ENCODE results near the gene KRTAP9-8.
"Not testable (repeated sequence)": the region's sequence is repeated elsewhere in the genome, so short reads cannot be mapped to it uniquely, and the experiment has no call there.

KRTAP9-8 gene, protein sequence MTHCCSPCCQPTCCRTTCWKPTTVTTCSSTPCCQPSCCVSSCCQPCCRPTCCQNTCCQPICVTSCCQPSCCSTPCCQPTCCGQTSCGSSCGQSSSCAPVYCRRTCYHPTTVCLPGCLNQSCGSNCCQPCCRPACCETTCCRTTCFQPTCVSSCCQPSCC

DNA sequence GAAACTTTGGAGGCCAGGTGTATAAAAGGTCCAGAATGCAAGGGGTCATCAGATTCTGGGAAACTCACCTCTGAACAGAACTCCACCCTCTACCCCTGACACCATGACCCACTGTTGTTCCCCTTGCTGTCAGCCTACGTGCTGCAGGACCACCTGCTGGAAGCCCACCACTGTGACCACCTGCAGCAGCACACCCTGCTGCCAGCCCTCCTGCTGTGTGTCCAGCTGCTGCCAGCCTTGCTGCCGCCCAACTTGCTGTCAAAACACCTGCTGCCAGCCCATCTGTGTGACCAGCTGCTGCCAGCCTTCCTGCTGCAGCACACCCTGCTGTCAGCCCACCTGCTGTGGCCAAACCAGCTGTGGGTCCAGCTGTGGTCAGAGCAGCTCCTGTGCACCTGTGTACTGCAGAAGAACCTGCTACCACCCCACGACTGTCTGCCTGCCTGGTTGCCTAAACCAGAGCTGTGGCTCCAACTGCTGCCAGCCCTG is at the start of gene KRTAP9-8:
KRTAP9-8 (plus strand) TSS at position 51 of the 489 bp plus-strand sequence; CDS start at position 104, 53 bp downstream.
- not testable (repeated sequence) for DNase-seq

DNA sequence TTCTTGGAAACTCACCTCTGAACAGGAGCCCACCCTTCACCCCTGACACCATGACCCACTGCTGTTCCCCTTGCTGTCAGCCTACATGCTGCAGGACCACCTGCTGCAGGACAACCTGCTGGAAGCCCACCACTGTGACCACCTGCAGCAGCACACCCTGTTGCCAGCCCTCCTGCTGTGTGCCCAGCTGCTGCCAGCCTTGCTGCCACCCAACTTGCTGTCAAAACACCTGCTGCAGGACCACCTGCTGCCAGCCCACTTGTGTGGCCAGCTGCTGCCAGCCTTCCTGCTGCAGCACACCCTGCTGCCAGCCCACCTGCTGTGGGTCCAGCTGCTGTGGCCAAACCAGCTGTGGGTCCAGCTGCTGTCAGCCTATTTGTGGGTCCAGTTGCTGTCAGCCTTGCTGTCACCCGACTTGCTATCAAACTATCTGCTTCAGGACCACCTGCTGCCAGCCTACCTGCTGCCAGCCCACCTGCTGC is 47.9 kb upstream of the KRTAP9-8 start, which contains the start of gene KRTAP9-1:
KRTAP9-1 (plus strand) TSS at position 51 of the 482 bp plus-strand sequence; CDS start at position 51, 0 bp downstream.
- DNase-seq: not testable (repeated sequence)

DNA sequence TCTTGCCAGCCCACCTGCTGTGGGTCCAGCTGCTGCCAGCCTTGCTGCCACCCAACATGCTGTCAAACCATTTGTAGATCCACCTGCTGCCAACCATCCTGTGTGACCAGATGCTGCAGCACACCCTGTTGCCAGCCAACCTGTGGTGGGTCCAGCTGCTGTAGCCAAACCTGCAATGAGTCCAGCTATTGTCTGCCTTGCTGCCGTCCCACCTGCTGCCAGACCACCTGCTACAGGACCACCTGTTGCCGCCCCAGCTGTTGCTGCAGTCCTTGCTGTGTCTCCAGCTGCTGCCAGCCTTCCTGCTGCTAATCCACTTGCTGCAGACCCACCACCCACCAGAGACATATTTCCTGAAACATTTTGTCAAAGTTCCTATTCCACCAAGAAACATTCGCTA is 47.5 kb upstream of the KRTAP9-8 start:
- DNase-seq: no peak

DNA sequence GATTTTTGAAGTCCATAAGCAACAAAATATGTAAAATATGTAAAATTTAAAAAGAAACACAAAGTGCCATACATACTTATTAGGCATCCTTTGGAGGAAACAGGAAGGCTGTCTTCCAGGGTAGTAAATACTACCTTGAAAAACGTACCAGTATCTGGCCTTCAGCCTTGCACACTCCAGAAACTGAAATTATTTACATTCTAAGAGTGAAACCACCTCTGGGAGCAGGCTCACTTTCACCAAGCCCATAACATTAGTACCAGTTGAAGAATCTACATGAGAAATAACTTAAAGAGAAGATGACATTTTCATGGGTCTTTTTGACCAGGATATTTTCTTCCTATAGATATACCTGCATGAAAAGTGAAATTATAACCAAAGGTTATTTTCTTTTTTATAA is 41.7 kb upstream of the KRTAP9-8 start:
- no peak for DNase-seq

DNA sequence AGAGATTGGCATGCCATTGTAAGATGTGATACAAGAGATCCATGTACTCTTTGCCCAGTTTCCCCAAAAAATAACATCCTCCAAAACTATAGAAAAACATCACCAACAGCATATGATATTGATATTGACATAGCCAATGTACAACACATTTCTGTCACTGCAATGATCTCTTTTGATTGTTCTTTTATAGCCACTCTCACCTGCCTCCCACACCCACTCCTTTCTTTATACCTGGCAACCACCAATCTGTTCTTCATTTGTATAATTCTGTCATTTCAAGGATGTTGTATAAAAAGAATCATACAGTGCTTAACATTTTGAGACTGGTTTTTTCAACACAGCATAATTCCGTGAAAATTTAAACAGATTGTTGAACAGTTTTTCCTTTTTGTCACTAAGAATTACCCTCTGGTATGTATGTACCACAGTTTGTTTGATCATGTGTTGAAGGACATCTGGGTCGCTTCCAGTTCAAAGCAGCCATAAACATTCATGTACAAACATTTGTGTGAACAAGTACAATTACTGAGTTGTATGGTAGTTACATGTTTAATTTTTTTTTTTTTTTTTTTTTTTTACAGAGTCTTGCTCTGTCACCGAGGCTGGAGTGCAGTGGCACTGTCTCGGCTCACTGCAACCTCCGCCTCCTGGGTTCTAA is 38.2 kb upstream of the KRTAP9-8 start:
- no peak for DNase-seq

DNA sequence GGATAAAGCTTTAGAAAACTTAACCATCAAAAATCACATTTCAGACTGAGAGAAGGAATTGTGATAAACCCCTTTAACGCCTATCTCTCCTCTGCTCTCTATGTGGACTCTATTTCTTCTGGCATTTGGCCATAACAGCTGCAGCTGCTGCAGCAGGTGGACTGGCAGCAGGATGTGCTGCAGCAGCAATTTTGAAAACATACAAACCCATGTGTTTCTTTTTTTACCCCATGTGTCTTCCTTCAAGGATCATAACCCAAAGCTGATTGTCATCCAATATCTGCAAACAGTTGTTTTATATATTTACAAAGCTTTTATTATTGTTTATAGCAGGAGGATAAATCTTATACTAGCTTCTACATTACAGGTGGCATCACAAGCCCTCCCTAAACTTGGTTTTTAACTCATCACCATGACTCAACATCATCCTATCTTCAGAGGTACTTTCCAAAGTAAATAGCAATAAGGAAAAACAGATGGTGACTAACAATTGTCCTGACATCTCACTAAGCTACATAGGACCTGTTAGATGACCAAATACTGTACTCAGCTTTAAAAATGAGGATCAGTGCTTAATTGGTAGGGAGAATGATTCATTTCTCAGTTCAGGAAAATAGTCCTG is 25.8 kb upstream of the KRTAP9-8 start:
- DNase-seq: no peak

DNA sequence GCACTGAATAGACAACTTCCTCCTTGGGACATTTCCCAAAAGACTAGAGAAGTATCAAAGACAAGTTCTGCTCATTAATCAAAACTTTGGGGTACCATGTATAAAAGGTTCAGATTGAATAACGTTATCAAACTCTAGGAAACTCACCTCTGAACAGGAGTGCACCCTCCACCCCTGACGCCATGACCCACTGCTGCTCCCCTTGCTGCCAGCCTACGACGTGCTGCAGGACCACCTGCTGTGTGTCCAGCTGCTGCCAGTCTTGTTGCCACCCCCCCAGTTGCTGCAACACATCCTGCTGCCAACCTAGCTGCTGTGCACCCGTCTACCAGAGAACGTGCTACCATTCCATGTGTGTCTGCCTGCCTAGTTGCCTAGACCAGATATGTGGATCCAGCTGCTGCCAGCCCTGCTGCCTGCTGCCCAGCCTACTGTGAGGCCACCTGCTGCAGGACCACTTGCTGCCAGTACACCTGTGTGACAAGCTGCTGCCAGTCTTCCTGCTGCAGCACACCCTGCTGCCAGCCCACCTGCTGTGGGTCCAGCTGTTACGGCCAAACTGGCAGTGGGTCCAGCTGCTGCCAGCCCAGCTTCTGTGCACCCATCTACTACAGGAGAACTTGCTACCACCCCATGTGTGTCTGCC is 25.2 kb upstream of the KRTAP9-8 start:
- no peak for DNase-seq

DNA sequence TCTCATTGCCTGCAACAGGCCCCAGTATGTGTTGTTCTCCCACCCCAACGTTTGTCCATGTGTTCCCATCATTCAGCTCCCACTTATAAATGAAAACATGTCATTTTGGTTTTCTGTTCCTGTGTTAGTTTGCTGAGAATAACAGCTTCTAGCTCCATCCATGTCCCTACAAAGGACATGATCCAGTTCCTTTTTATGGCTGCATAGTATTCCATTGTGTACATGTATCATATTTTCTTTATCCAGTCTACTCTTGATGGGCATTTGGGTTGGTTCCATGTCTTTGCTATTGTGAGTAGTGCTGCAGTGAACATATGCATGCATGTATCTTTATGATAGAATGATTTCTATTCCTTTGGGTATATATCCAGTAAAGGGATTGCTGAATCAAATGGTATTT is 22.1 kb upstream of the KRTAP9-8 start:
- DNase-seq: no peak

DNA sequence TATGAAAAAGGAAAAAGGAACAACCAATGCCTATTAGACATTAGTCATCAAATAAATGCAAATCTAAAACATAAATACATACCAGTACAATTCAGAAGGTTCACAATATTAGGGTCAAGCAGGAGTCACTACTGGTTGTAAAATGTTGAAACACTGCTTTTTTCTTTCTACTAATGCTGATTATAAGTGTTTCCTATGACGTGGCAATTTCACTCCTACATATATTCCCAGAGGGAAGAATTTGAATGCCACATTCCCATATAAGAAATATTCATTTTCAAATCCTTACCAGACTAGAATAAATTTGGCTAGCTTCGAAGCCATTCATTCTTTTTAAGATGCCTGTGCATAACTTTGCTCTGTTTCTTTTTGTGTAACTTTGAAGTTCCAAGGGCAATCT is 14.0 kb upstream of the KRTAP9-8 start:
- no peak for DNase-seq

DNA sequence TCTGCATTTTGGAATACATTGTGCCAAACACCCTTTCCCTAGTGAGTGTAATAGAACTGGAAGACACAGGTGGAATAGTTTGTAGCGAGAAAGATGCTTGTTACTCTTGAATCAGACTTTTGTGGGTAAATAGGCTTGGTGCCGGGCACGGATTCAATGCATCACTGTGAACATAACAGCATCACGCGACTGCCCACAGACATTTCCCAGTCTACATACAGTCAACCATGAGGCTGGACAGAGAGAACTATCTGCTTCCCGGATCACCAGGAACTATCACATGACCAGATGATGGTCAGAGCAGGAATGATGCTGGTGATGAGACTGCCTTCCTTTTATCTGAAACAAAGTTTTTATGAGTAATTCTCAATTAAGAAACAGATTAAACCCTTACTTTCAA is 11.7 kb upstream of the KRTAP9-8 start:
- DNase-seq: no peak

DNA sequence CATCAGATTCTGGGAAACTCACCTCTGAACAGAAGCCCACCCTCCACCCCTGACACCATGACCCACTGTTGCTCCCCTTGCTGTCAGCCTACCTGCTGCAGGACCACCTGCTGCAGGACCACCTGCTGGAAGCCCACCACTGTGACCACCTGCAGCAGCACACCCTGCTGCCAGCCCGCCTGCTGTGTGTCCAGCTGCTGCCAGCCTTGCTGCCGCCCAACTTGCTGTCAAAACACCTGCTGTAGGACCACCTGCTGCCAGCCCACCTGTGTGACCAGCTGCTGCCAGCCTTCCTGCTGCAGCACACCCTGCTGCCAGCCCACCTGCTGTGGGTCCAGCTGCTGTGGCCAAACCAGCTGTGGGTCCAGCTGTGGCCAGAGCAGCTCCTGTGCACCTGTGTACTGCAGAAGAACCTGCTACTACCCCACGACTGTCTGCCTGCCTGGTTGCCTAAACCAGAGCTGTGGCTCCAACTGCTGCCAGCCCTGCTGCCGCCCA is 11.2 kb upstream of the KRTAP9-8 start, which contains the start of gene KRTAP9-2:
KRTAP9-2 (plus strand) TSS at position 51 of the 498 bp plus-strand sequence; CDS start at position 58, 7 bp downstream.
- not testable (repeated sequence) for DNase-seq

DNA sequence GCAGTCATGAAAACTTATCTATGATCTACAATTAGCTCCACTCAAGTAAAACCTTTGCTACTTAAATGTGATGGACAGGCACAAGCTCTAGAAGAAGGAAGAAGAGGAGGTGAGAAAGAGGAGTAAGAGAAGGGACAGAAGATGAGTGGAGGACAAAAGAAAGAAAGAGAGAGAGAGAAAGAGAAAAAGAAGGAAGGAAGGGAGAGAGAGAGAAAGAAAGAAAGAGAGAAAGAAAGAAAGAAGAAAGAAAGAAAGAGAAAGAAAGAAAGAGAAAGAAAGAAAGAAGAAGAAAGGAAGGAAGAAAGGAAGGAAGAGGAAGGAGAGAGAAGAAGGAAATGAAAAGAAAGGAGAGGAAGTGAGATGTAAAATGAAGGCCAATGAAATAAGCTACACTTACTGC is 7.7 kb upstream of the KRTAP9-8 start:
- DNase-seq: no peak

DNA sequence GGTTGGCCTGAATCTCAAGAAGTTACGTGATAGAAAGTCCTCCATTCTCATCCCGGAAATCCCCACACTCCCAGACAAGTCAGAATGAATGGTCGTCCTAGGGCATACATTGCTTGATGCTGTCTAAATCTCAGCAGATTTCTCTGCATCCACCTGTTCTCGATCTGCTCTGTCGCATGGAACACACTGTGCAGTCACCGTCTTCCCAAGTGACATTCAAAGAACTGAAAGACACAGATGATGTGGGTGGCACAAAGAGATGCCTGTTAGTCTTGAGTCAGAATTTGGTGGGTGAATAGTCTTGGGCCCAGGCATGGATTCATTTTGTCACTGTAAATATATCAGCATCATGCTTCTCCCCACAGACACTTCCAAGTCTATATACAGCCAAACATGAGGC is 6.1 kb upstream of the KRTAP9-8 start:
- no peak for DNase-seq

DNA sequence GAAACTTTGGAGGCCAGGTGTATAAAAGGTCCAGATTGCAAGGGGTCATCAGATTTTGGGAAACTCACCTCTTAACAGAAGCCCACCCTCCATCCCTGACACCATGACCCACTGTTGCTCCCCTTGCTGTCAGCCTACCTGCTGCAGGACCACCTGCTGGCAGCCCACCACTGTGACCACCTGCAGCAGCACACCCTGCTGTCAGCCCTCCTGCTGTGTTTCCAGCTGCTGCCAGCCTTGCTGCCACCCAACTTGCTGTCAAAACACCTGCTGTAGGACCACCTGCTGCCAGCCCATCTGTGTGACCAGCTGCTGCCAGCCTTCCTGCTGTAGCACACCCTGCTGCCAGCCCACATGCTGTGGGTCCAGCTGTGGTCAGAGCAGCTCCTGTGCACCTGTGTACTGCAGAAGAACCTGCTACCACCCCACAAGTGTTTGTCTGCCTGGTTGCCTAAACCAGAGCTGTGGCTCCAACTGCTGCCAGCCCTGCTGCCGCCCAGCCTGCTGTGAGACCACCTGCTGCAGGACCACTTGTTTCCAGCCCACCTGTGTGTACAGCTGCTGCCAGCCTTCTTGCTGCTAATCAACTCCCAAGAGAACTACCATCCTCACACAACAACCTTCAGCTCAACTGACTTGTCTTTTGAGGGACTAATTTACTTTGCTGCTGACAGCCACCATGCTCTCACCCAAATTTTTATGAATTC is 5.2 kb upstream of the KRTAP9-8 start, which contains the start of gene KRTAP9-3:
KRTAP9-3 (plus strand) TSS at position 51 of the 707 bp plus-strand sequence; CDS start at position 104, 53 bp downstream.
- not testable (repeated sequence) for DNase-seq

DNA sequence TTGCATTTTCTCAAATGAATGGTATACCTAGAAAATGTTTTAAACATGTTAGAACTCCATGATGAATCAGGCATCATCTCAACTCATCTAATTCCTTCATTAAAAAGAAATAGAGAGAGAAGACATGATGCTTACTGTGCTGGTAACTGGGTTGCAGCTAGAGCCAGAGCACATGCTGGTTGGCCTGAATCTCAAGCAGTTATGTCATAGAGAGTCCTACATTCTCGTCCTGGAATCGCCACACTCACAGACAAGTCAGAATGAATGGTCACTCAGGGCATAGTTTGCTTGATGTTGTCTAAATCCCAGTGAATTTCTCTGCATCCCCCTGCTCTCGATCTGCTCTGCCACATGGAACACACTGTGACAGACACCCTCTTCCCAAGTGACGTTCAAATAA is 683 bp upstream of the KRTAP9-8 start:
- not testable (repeated sequence) for DNase-seq

DNA sequence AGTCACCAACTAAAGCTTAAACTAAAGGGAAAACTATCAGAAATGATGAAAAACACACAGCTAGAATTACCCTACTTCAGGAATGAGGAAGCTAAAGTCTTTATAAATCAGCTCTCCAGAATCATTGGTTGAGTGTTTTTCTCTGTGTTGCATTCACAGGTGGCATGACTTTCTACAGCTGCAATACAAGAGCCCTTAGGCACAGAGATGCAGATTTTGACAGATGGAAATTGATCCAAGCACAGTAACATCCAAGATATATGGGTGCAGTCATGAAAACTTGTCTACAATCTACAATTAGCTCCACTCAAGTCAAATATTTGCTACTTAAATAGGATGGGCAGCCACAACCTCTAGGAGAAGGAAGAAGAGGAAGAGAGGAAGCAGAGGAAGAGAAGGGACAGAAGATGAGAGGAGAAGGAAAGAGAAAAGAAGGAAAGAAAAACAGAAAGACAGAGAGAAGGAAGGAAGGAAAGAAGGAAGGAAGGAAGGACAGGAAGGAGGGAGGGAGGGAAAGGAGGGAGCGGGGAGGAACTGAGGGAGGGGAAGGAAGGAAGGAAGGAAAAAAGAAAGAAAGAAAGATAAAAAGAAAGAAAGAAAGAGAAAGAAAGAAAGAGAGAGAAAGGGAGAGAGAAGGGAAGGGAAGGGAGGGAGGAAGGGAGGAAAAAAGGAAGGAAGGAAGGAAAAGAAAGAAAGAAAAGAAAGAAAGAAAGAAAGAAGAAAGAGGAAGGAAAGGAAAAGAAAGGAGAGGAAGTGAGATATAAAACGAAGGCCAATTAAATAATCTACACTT is 9.4 kb downstream of the KRTAP9-8 start:
- DNase-seq: not testable (repeated sequence)

DNA sequence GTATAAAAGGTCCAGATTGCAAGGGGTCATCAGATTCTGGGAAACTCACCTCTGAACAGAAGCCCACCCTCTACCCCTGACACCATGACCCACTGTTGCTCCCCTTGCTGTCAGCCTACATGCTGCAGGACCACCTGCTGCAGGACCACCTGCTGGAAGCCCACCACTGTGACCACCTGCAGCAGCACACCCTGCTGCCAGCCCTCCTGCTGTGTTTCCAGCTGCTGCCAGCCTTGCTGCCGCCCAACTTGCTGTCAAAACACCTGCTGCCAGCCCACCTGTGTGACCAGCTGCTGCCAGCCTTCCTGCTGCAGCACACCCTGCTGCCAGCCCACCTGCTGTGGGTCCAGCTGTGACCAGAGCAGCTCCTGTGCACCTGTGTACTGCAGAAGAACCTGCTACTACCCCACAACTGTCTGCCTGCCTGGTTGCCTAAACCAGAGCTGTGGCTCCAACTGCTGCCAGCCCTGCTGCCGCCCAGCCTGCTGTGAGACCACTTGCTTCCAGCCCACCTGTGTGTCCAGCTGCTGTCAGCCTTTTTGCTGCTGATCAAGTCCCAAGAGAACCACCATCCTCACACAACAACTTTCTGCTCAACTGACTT is 11.9 kb downstream of the KRTAP9-8 start, which contains the start of gene KRTAP9-4:
KRTAP9-4 (plus strand) TSS at position 51 of the 604 bp plus-strand sequence; CDS start at position 85, 34 bp downstream.
- DNase-seq: not testable (repeated sequence)

DNA sequence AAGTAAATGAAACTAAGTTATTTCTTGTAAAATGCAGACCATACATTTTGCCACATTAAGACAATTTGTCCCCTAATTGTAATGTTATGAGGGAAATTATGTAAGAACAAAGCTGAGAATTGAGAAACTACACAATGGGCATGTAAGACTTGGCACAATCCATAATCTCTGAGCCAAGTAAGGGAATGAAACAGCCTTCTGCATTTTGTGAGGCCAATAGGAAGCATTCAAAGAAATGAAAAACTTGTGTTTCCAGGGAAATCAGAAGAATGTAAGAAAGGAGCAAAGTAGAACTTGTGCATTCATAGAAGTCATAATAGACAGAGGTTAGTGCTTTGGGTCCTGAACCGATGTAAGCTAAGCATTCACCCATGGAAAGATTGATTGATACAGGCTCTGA is 13.5 kb downstream of the KRTAP9-8 start:
- no peak for DNase-seq

DNA sequence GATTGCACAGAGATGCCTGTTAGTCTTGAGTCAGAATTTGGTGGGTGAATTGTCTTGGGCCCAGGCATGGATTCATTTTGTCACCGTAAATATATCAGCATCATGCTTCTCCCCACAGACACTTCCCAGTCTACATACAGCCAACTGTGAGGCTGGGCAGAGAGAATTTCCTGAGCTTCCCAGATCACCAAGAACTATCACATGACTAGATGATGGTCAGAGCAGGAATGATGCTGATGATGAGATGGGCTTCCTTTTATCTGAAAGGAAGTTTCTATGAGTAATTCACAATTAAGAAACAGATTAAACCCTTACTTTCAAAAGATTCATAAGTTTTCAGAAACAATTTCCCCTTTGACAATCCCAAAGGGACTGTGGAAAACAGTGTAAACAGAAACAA is 17.1 kb downstream of the KRTAP9-8 start:
- DNase-seq: no peak

All from CD4-positive, alpha-beta T cell treated with Interferon gamma for 1 hour (primary cell).